Fibroblast of lung (primary cell): ENCODE measurements around the gene ATG7. TPM values are rescaled to one million over a fixed set of nuclear protein-coding genes. Genes with fewer than 3 reads are reported as not detected.

Experiments
- DNase-seq, 2 donors: peaks; one replicate each; pipeline versions ENCODE4 v3.0.0 to v3.0.0-alpha.2; 2010; ENCODE audit warnings: low read depth in 2 of 2
- H2AFZ ChIP-seq: 2 replicates; pipeline ENCODE4 v1.5.1; 2012; ENCODE audit warnings: low read length, control low read depth, inconsistent platforms
- H3K27ac ChIP-seq: 2 replicates; pipeline ENCODE4 v1.5.1; 2011; ENCODE audit warnings: low read length, control low read depth; ENCODE audit not compliant: insufficient read depth
- H3K27me3 ChIP-seq: 2 replicates; pipeline ENCODE4 v1.5.1; 2011; ENCODE audit warnings: mild to moderate bottlenecking, low read length; ENCODE audit not compliant: control insufficient read depth, insufficient read depth
- H3K36me3 ChIP-seq: 2 replicates; pipeline ENCODE4 v1.5.1; 2011; ENCODE audit warnings: low read length; ENCODE audit not compliant: control insufficient read depth, insufficient read depth
- H3K4me1 ChIP-seq: 2 replicates; pipeline ENCODE4 v1.5.1; 2011; ENCODE audit warnings: low read length; ENCODE audit not compliant: control insufficient read depth, insufficient read depth; ENCODE audit errors: extremely low read depth
- H3K4me2 ChIP-seq: 2 replicates; pipeline ENCODE4 v1.5.1; 2011; ENCODE audit warnings: low read length, control low read depth; ENCODE audit not compliant: insufficient read depth; ENCODE audit errors: extremely low read depth
- H3K4me3 ChIP-seq, 4 experiments: fragments of 200-600 bp in 1 of 4; sonication (generic) in 1 of 4; replicated peaks in 1 of 4; 2 replicates each; pipeline ENCODE4 v1.5.1; 2011 to 2016; ENCODE audit warnings: low read length in 4 of 4, low read depth in 3 of 4, mild to moderate bottlenecking in 3 of 4, control low read depth in 2 of 4, inconsistent platforms in 1 of 4, mixed read lengths in 1 of 4; ENCODE audit not compliant: insufficient read depth in 1 of 4; ENCODE audit errors: control extremely low read depth in 1 of 4
- H3K79me2 ChIP-seq: 2 replicates; pipeline ENCODE4 v1.5.1; 2012; ENCODE audit warnings: mild to moderate bottlenecking, low read length, inconsistent platforms; ENCODE audit not compliant: control insufficient read depth, insufficient read depth
- H3K9ac ChIP-seq: 2 replicates; pipeline ENCODE4 v1.5.1; 2011; ENCODE audit warnings: mild to moderate bottlenecking, low read length, control low read depth; ENCODE audit not compliant: insufficient read depth
- H3K9me3 ChIP-seq: 2 replicates; pipeline ENCODE4 v1.5.1; 2012; ENCODE audit warnings: low read depth, low read length; ENCODE audit not compliant: control insufficient read depth, insufficient read depth
- H4K20me1 ChIP-seq: 2 replicates; pipeline ENCODE4 v1.5.1; 2011; ENCODE audit warnings: low read length; ENCODE audit not compliant: control insufficient read depth, insufficient read depth; ENCODE audit errors: extremely low read depth
- EZH2 ChIP-seq: IDR thresholded peaks from 2 replicates; pipeline ENCODE4 v1.5.1; 2012; ENCODE audit warnings: low read length, control low read depth, mild to moderate bottlenecking; ENCODE audit errors: missing control alignments
- polyA plus RNA-seq, 2 donors: library from polyadenylated mRNA; depleted of rRNA in 1 of 2; stranded (reverse) in 1 of 2; unstranded in 1 of 2; fragments of >200 nt; gene quantifications; 2 replicates each; pipeline ENCODE4 v1.2.1, GENCODE V29; 2011 to 2012; ENCODE audit warnings: missing spikeins in 1 of 2
- total RNA-seq: library from RNA; depleted of rRNA; stranded (reverse); fragments of >200 nt; gene quantifications from 2 replicates; pipeline ENCODE4 v1.2.1, GENCODE V29; 2014
- TF ChIP-seq, protein P1 (sequence below), 2 donors: IDR thresholded peaks in 1 of 2; conservative IDR thresholded peaks in 1 of 2; 1 replicate in 1 of 2; 2 replicates in 1 of 2; pipeline ENCODE4 v1.5.1; 2011 to 2012; ENCODE audit warnings: low read length in 2 of 2, control low read depth in 1 of 2, inconsistent platforms in 1 of 2, low read depth in 1 of 2, mild to moderate bottlenecking in 1 of 2

Gene ATG7
- total and polyA plus RNA-seq, 2 donors (not counting 1 experiment from before 2014, with no cell fraction given), result 50.8 to 56.5 TPM

DNA sequence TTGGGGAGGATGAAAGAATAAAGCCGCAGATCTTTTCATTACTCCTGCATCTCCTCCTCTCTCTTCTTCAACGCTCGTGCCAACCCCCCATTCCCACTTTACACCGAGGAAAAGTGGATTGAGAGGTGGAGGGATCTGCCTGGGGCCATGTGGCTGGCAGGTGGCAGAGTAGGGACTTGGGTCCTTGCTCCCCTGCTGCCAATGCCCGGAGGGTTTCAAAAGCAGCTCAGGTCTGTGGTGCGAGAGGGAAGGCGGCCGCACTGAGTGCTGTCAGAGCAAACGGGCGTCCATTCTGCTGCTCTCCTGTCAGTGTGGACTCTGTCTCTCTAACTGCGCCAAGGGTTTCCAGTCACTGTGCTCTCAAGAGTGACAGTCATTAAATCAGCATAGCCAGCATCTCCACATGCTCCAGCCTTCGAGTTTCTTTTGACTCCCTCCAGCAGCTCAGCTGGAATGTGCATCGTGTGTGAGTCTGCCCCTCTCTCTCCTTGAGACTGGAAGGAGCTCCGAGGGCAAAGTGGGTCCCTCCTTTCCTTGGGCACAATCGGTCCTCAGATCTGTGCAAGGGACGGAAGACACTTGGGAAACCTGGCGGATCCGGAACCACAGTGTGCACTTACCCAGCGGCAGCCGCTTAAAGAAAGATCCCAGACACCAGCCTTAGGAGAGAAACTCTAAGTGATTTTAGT is 302.9 kb downstream of the ATG7 start:
- Histone ChIP-seq H3K27me3 (no peaks in the 10 kb centered on the region), H3K79me2 (peaks cover 53% of the 10 kb centered on the region), H4K20me1 (no peaks in the 10 kb centered on the region), H3K4me2 (no peak overlapping the region), H3K9me3 (no peaks in the 10 kb centered on the region), H3K4me3 (no peak overlapping the region), H2AFZ (no peak overlapping the region), H3K4me1 (peaks cover 8% of the 10 kb centered on the region), H3K36me3 (peaks cover 1% of the 10 kb centered on the region), H3K9ac (no peak overlapping the region), H3K27ac (no peak overlapping the region)
- no peak for DNase-seq
- TF ChIP-seq EZH2, result no peak
- TF ChIP-seq, protein P1, sequence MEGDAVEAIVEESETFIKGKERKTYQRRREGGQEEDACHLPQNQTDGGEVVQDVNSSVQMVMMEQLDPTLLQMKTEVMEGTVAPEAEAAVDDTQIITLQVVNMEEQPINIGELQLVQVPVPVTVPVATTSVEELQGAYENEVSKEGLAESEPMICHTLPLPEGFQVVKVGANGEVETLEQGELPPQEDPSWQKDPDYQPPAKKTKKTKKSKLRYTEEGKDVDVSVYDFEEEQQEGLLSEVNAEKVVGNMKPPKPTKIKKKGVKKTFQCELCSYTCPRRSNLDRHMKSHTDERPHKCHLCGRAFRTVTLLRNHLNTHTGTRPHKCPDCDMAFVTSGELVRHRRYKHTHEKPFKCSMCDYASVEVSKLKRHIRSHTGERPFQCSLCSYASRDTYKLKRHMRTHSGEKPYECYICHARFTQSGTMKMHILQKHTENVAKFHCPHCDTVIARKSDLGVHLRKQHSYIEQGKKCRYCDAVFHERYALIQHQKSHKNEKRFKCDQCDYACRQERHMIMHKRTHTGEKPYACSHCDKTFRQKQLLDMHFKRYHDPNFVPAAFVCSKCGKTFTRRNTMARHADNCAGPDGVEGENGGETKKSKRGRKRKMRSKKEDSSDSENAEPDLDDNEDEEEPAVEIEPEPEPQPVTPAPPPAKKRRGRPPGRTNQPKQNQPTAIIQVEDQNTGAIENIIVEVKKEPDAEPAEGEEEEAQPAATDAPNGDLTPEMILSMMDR (conservative IDR thresholded peaks at IDR 0.05 in 1 of 2, IDR thresholded peaks at IDR 0.05 in 1 of 2; ENCODE audit: low read depth in 1 of 2, low read length in 2 of 2), result no peak

DNA sequence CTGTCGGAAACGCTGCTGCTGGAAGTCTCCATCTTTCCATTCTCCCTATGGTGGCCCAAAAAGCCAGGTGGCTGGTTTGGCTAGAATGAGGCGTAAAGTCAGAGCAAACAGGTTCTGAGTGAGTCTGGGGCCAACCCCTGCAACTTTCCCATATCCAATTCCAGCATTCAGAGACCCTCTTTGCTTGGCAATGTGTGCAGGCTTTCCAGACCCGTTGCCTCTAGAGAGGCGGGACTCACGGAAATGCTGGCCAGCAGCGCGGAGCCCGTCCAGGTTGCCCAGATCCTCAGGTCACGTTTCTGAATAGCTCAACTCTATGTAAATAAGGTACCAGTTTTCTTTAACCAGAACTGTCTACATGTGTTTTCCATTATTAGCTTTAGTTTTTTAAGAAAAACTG is 303.5 kb downstream of the ATG7 start:
- TF ChIP-seq EZH2, result no peak
- TF ChIP-seq, protein P1 (conservative IDR thresholded peaks at IDR 0.05 in 1 of 2, IDR thresholded peaks at IDR 0.05 in 1 of 2; ENCODE audit: low read depth in 1 of 2, low read length in 2 of 2), result no peak
- H3K79me2 ChIP-seq, result peaks cover 53% of the 10 kb centered on the region
- no peak overlapping the region for H3K9ac ChIP-seq
- H3K27ac ChIP-seq, result no peak overlapping the region
- H2AFZ ChIP-seq, result no peak overlapping the region
- H3K4me2 ChIP-seq, result no peak overlapping the region
- peaks cover 5% of the 10 kb centered on the region for H3K4me1 ChIP-seq
- no peaks in the 10 kb centered on the region for H4K20me1 ChIP-seq
- H3K4me3 ChIP-seq, result no peak overlapping the region
- no peaks in the 10 kb centered on the region for H3K9me3 ChIP-seq
- no peaks in the 10 kb centered on the region for H3K27me3 ChIP-seq
- DNase-seq, result no peak
- H3K36me3 ChIP-seq, result peaks cover 1% of the 10 kb centered on the region

DNA sequence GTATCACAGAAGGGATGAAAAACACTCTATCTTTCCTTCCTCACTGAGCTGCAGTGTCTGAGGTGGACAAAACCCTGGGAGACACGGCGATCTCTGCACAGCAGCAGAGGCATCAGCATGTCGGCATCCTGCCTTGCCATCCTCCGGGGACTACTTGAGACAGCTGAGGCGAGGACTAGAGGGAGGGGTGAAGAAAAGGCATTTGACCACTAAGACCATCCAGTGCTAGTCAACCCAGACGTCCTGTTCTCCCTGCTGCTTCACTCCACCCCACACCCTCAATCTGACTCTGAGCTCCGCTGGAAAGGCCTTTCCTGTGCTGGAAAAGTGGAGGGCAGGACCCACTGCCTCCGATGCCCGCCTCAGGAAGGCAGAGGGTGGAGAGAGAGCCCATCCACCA is 304.3 kb downstream of the ATG7 start:
- Histone ChIP-seq H4K20me1 (no peaks in the 10 kb centered on the region), H3K9me3 (no peaks in the 10 kb centered on the region), H2AFZ (no peak overlapping the region), H3K4me3 (no peak overlapping the region), H3K9ac (no peak overlapping the region), H3K36me3 (peaks cover 1% of the 10 kb centered on the region), H3K27me3 (no peaks in the 10 kb centered on the region), H3K4me1 (peaks cover 5% of the 10 kb centered on the region), H3K79me2 (peaks cover 53% of the 10 kb centered on the region), H3K27ac (no peak overlapping the region), H3K4me2 (no peak overlapping the region)
- TF ChIP-seq EZH2, result no peak
- TF ChIP-seq, protein P1 (conservative IDR thresholded peaks at IDR 0.05 in 1 of 2, IDR thresholded peaks at IDR 0.05 in 1 of 2; ENCODE audit: low read depth in 1 of 2, low read length in 2 of 2), result no peak
- no peak for DNase-seq
